Common myeloid progenitor, CD34-positive (primary cell): ENCODE results near the gene FAM151A.

Experiments
- CTCF ChIA-PET: fragments of 350-600 bp; sonication (Branson Sonifier 250); formaldehyde crosslinking; loops from one replicate; lab custom pipeline; 2021; ENCODE audit warnings: antibody characterized with exemption; lab: Charles Lee
- POLR2A ChIA-PET: fragments of 350-600 bp; sonication (Branson Sonifier 250); formaldehyde crosslinking; loops from one replicate; lab custom pipeline; 2021; ENCODE audit warnings: antibody characterized with exemption; lab: Charles Lee
- DNase-seq, 3 donors: peaks; one replicate each; pipeline versions ENCODE4 v3.0.0 to v3.0.0-alpha.2; 2013
- H3K27ac ChIP-seq, 2 experiments: 1 replicate in 1 of 2; 2 replicates in 1 of 2; pipeline ENCODE4 v1.7.0; 2013; ENCODE audit warnings: inconsistent platforms in 2 of 2, low read length in 2 of 2, mild to moderate bottlenecking in 2 of 2, low read depth in 1 of 2, moderate library complexity in 1 of 2; ENCODE audit not compliant: severe bottlenecking in 2 of 2, insufficient read depth in 1 of 2, poor library complexity in 1 of 2
- H3K27me3 ChIP-seq, 5 experiments: replicated peaks in 2 of 5; 1 replicate in 3 of 5; 2 replicates in 2 of 5; pipeline versions ENCODE4 v1.6.1 to v1.7.0; 2013; ENCODE audit warnings: low read length in 4 of 5, mild to moderate bottlenecking in 2 of 5, moderate library complexity in 2 of 5, inconsistent platforms in 1 of 5; ENCODE audit not compliant: insufficient read depth in 5 of 5, control insufficient read depth in 4 of 5
- H3K36me3 ChIP-seq, 4 experiments: 1 replicate in 2 of 4; 2 replicates in 2 of 4; pipeline versions ENCODE4 v1.6.1 to v1.7.0; 2013; ENCODE audit warnings: low read length in 3 of 4, control low read depth in 1 of 4, mild to moderate bottlenecking in 1 of 4; ENCODE audit not compliant: control insufficient read depth in 4 of 4, insufficient read depth in 4 of 4
- H3K4me1 ChIP-seq, 4 experiments: 1 replicate in 3 of 4; 2 replicates in 1 of 4; pipeline versions ENCODE4 v1.6.1 to v1.7.1; 2013; ENCODE audit warnings: low read length in 3 of 4, mild to moderate bottlenecking in 3 of 4, control low read depth in 1 of 4, inconsistent platforms in 1 of 4, moderate library complexity in 1 of 4; ENCODE audit not compliant: control insufficient read depth in 4 of 4, insufficient read depth in 4 of 4; ENCODE audit errors: control extremely low read depth in 1 of 4
- H3K4me3 ChIP-seq, 7 experiments: 1 replicate in 4 of 7; 2 replicates in 3 of 7; pipeline versions ENCODE4 v1.5.1 to v1.7.0; 2013; ENCODE audit warnings: mild to moderate bottlenecking in 7 of 7, low read length in 6 of 7, moderate library complexity in 6 of 7, inconsistent platforms in 2 of 7, low read depth in 2 of 7, control low read depth in 1 of 7; ENCODE audit not compliant: insufficient read depth in 4 of 7, control insufficient read depth in 1 of 7; ENCODE audit errors: extremely low read depth in 1 of 7
- H3K9me3 ChIP-seq, 5 experiments: 1 replicate in 4 of 5; 2 replicates in 1 of 5; pipeline versions ENCODE4 v1.6.1 to v1.7.1; 2013; ENCODE audit warnings: low read length in 4 of 5, mild to moderate bottlenecking in 2 of 5, inconsistent platforms in 1 of 5, low read depth in 1 of 5, moderate library complexity in 1 of 5; ENCODE audit not compliant: control insufficient read depth in 4 of 5, insufficient read depth in 2 of 5; ENCODE audit errors: control extremely low read depth in 1 of 5
- WGBS: methylation state at CpG from one replicate; pipeline ENCODE4 v1.1.5; 2013; ENCODE audit not compliant: insufficient coverage; 5-methylcytosine and 5-hydroxymethylcytosine counted together

Gene FAM151A

DNA sequence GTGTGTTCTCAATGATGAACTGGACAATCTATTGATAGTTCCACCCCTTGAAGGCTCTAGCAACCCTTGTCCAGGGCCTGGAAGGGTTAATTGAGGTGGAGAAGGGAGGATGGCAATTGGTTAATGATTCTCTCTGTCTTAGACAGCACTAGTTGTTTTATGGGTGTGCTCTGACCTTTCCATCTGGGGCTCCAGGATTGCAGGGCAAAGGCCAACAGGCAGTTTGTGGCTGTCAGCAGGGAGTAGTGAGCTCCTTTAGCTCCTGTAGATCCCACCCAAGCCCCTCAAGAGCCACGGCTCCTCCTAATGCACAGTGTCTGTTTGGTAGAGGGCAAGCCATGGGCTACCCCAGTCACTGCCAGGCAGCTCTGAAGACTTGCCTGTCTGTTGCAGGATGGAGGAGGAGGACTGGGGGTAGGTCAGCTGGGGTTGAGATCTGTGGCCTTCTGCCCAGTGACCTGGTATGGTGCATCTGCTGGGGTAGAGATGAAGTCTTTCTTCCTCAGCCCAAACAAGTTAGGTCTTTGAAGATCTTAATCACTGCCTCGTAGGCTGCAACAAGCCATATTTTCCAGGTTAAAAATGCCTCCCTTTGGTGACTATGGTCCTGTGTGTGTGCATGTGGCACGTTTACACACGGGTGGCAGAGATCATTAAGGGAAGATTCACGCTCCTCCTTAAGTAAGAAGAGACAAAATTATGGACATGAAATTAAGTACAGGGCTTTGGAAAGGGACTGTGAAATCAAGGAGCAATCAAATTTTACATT is 26.0 kb upstream of the FAM151A start:
- POLR2A ChIA-PET = no interaction called here
- Histone ChIP-seq H3K4me1 (peaks cover 4 to 18% (median 12%) of the 10 kb centered on the region in 4 experiments), H3K27me3 (no peaks in the 10 kb centered on the region), H3K9me3 (peaks cover 0 to 5% (median 4%) of the 10 kb centered on the region in 5 experiments), H3K27ac (no peak overlapping the region), H3K4me3 (no peak overlapping the region), H3K36me3 (no peaks in the 10 kb centered on the region)
- DNase-seq = no peak
- CTCF ChIA-PET = no interaction called here
- WGBS = 94% methylated on average over 3 of the region's 5 CpGs

DNA sequence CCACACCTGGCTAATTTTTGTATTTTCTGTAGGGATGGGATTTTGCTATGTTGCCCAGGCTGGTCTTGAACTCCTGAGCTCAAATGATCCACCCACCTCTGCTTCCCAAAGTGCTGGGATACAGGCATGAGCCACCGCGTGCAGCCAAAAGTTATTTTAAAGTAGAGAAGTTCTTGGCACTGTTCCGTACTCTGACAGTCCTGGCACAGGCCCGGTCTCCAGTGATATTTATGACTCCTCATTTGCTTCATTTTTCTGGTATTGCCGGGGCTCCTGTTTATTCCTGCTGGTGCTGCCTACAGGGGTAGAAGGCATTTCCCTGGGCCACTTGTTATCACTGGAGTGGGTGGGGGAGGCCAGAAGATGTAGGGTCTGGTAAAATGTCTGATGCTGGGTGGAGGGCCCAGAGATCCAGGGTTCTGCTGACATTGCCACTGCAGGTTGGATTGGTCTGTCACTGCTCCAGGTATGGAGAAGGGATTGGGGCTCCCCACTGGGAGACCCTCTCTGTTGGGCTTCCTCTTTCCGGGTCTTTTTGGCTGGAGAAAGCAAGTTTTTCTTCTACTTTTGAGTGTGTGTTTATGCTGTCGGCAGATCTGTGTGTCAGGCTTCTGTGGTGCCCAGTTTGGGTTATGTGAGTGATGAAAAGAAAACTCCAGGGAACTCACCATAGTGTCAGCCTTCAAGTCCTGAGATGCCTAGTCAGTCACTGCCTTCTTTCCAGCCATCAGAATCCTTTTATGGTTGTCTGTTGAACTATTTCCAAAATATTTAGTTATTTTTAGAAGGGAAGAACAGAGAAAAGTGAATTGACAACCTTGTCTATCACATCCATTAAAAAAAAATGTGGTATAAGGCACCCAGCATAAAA is 22.7 kb upstream of the FAM151A start:
- WGBS = 95% methylated on average over 6 of the region's 7 CpGs
- ChIA-PET CTCF (no interaction called here), POLR2A (no interaction called here)
- H3K4me3 ChIP-seq = no peak overlapping the region
- peaks cover 0 to 26% (median 12%) of the 10 kb centered on the region in 5 experiments for H3K9me3 ChIP-seq
- H3K27me3 ChIP-seq = no peaks in the 10 kb centered on the region
- H3K36me3 ChIP-seq = peaks cover 0 to 3% (median 0%) of the 10 kb centered on the region in 4 experiments
- H3K27ac ChIP-seq = no peak overlapping the region
- H3K4me1 ChIP-seq = no peaks in the 10 kb centered on the region
- no peak for DNase-seq

GRCh38 chr1:54643736-54644135 is 20.4 kb upstream of the FAM151A start:
- no peaks in the 10 kb centered on the region for H3K27me3 ChIP-seq
- no peak overlapping the region for H3K4me3 ChIP-seq
- no peak overlapping the region for H3K27ac ChIP-seq
- H3K9me3 ChIP-seq = peaks cover 0 to 26% (median 12%) of the 10 kb centered on the region in 5 experiments
- ChIA-PET POLR2A (no interaction called here), CTCF (interaction anchor here (1.1 to 1.2 kb wide), 2 partner anchors 7 to 12 kb away, joined by 3 read pairs; no protein-coding TSS in a partner anchor)
- peak in 2 of 3 donors; percentile 13 to 40 for DNase-seq
- no peaks in the 10 kb centered on the region for H3K4me1 ChIP-seq
- H3K36me3 ChIP-seq = peaks cover 0 to 3% (median 0%) of the 10 kb centered on the region in 4 experiments

- DNase-seq = no peak
- CTCF ChIA-PET = interaction anchor here (0.6 to 1.4 kb wide), 2 partner anchors 11 to 59 kb away, joined by 3 to 4 read pairs; no protein-coding TSS in a partner anchor
- Histone ChIP-seq H3K27ac (no peak within 1 kb of the TSS), H3K4me1 (peaks cover 0 to 2% (median 0%) of the 10 kb centered on the region in 4 experiments), H3K4me3 (no peak within 1 kb of the TSS), H3K9me3 (peaks cover 0 to 26% (median 12%) of the 10 kb centered on the region in 5 experiments), H3K27me3 (no peaks in the 10 kb centered on the region), H3K36me3 (peaks cover 0 to 3% (median 0%) of the 10 kb centered on the region in 4 experiments)
- POLR2A ChIA-PET = no interaction called here
- 100% methylated on average over 7 of the region's 8 CpGs for WGBS
Observed at GRCh38 chr1:54640863-54641836, 17.8 kb upstream of the FAM151A start, which contains the start of gene MROH7. TSS of gene MROH7 (plus strand) at chr1:54641786. CDS start at chr1:54652927, 11,141 bp downstream.

- DNase-seq = no peak
- WGBS = 68% methylated on average over 2 of the region's 4 CpGs
- Histone ChIP-seq H3K27me3 (no peaks in the 10 kb centered on the region), H3K36me3 (peaks cover 0 to 4% (median 1%) of the 10 kb centered on the region in 4 experiments), H3K4me3 (no peak overlapping the region), H3K27ac (no peak overlapping the region), H3K9me3 (peaks cover 0 to 26% (median 12%) of the 10 kb centered on the region in 5 experiments), H3K4me1 (peaks cover 0 to 4% (median 0%) of the 10 kb centered on the region in 4 experiments)
- CTCF ChIA-PET = interaction anchor here (0.6 to 1.4 kb wide), 2 partner anchors 60 to 855 kb away, joined by 3 to 4 read pairs; no protein-coding TSS in a partner anchor
- POLR2A ChIA-PET = interaction anchor here (0.6 kb wide), 1 partner anchor 679 kb away, joined by 3 read pairs; no protein-coding TSS in a partner anchor
Observed at GRCh38 chr1:54640361-54640760, 17.0 kb upstream of the FAM151A start.
